ENCODE results near the gene ATXN7L1.

Gene ATXN7L1

GRCh38 chr7:105637755-105638154, 238.6 kb downstream of the ATXN7L1 start:
- TF ChIP-seq, protein P1, sequence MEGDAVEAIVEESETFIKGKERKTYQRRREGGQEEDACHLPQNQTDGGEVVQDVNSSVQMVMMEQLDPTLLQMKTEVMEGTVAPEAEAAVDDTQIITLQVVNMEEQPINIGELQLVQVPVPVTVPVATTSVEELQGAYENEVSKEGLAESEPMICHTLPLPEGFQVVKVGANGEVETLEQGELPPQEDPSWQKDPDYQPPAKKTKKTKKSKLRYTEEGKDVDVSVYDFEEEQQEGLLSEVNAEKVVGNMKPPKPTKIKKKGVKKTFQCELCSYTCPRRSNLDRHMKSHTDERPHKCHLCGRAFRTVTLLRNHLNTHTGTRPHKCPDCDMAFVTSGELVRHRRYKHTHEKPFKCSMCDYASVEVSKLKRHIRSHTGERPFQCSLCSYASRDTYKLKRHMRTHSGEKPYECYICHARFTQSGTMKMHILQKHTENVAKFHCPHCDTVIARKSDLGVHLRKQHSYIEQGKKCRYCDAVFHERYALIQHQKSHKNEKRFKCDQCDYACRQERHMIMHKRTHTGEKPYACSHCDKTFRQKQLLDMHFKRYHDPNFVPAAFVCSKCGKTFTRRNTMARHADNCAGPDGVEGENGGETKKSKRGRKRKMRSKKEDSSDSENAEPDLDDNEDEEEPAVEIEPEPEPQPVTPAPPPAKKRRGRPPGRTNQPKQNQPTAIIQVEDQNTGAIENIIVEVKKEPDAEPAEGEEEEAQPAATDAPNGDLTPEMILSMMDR (IDR thresholded peaks at IDR 0.05; ENCODE audit: low read depth, low read length): no peak
- no peak overlapping the region for H3K4me3 ChIP-seq (ENCODE audit: low read depth, low read length)
- in situ Hi-C loops (cut with HindIII; ENCODE audit: low sequenced_read_pairs): no loop called here
- no peak for DNase-seq (ENCODE audit: low read depth, low spot score)

GRCh38 chr7:105636982-105637381, 239.4 kb downstream of the ATXN7L1 start:
- in situ Hi-C loops (cut with HindIII; ENCODE audit: low sequenced_read_pairs): no loop called here
- H3K4me3 ChIP-seq (ENCODE audit: low read depth, low read length): no peak overlapping the region
- DNase-seq (ENCODE audit: low read depth, low spot score): no peak
- TF ChIP-seq, protein P1 (IDR thresholded peaks at IDR 0.05; ENCODE audit: low read depth, low read length): no peak

DNA sequence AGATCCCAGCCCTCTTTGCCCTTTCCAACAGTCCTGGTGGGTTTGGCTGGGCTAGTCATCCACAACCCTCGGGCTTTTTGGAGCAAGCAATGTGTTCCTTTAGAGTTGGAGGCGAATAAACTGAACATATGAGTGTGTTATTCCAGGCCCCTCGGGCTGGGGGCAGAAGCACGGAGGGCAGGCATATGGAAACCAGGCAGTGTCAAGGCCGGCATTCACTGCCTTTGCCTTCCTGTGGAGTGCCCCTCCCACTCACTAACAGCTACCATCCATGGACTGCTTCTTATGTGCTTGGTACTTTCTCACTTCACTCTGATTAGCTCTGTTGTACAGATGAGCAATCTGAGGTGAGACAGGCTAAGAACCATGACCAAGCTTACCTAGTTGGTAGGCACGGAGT, 241.2 kb downstream of the ATXN7L1 start:
- no peak for DNase-seq (ENCODE audit: low read depth, low spot score)
- in situ Hi-C loops (cut with HindIII; ENCODE audit: low sequenced_read_pairs): no loop called here
- TF ChIP-seq, protein P1 (IDR thresholded peaks at IDR 0.05; ENCODE audit: low read depth, low read length): no peak
- H3K4me3 ChIP-seq (ENCODE audit: low read depth, low read length): no peak overlapping the region

DNA sequence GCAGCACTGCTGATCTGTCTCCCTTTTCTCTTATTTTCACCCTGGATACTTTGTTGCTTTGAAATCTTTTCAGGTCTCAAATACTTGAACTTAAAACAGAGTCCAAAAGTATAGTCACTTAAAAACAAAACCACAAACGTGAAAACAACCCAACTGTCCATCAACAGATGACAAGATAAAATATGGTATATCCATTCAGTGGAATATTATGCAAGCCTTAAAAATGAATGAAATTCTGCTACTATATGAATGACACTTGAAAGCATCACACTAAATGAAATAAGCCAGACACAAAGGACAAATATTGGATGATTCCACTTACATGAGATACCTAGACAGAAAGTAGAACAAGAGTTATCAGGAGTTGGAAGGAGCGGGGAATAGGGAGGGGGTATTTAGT, 250.4 kb downstream of the ATXN7L1 start:
- TF ChIP-seq, protein P1 (IDR thresholded peaks at IDR 0.05; ENCODE audit: low read depth, low read length): no peak
- no peak for DNase-seq (ENCODE audit: low read depth, low spot score)
- no peak overlapping the region for H3K4me3 ChIP-seq (ENCODE audit: low read depth, low read length)
- in situ Hi-C loops (cut with HindIII; ENCODE audit: low sequenced_read_pairs): no loop called here

GRCh38 chr7:105623906-105624305, 252.5 kb downstream of the ATXN7L1 start:
- in situ Hi-C loops (cut with HindIII; ENCODE audit: low sequenced_read_pairs): no loop called here
- TF ChIP-seq, protein P1 (IDR thresholded peaks at IDR 0.05; ENCODE audit: low read depth, low read length): no peak
- DNase-seq (ENCODE audit: low read depth, low spot score): no peak
- no peak overlapping the region for H3K4me3 ChIP-seq (ENCODE audit: low read depth, low read length)

DNA sequence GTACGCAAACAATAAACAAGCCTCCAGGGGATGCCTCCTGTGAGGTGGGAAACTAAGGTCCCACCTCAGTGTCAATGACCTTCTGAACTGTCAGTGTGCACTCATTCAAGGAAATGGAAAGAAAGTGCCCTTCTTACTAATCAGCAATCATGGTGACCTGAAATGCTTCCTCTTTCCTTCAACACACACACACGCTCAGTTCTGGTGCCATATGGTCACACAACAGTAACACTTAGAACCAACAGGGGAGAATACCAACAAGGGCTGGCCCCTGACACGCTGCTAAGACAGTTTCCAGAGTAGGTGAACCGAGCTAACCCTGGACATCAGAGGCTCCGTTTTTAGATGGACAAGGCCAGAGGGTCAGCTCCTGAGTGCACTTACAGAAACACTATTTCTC, 253.0 kb downstream of the ATXN7L1 start:
- TF ChIP-seq, protein P1 (IDR thresholded peaks at IDR 0.05; ENCODE audit: low read depth, low read length): no peak
- DNase-seq (ENCODE audit: low read depth, low spot score): no peak
- no peak overlapping the region for H3K4me3 ChIP-seq (ENCODE audit: low read depth, low read length)
- in situ Hi-C loops (cut with HindIII; ENCODE audit: low sequenced_read_pairs): no loop called here

Measured in astrocyte of the spinal cord (primary cell).